Airway epithelial cell (primary cell): Measurements from ENCODE around the gene C1orf21. TPM values are rescaled to one million over a fixed set of nuclear protein-coding genes. Genes with fewer than 3 reads are reported as not detected.

ENCODE experiments used
- total RNA-seq: library from RNA; depleted of rRNA; stranded (reverse); fragments of >200 nt; gene quantifications from 2 replicates; pipeline ENCODE4 v1.2.3, GENCODE V29; 2015

C1orf21 gene, protein sequence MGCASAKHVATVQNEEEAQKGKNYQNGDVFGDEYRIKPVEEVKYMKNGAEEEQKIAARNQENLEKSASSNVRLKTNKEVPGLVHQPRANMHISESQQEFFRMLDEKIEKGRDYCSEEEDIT
- total RNA-seq, result 21.9 and 22.0 TPM in 2 replicates

DNA sequence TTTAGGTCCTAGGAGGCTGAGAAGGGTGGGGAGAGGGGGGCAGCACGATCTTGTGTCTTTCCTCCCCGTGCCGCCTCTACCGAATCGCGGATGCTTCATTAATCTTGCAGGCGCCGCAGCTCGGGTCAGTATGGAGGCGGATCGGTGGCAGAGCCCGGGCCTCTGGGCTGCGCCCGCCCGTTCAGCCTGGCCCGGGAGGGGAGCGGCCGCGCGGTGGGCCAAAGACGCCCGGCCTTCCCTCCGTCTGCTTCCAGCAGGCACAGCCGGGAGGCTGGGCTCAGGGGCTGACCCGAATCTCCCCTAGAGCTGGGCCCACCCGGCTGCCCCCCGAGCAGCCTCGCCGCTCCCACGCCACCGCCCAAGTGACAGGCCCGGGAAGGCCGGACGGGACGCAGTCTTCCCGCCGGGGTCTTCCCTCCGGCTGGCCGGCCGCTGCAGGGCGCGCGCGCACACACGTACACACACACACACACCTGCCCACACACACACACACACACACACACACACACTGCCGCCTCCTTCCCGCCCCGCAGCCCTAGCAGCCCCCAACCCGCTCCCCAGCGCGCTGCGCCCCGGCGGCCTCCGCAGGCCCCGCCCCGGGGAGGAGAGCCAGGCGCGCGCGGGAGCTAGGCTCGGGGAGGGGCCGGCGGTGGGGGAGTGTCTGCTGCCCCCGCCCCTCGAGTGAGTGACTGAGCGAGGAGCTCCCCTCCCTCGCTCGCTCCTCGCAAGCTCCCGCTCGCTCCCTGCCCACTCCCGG lies at the start of gene C1orf21:
Gene C1orf21, plus strand, starts transcription at position 718 of the 757 bp plus-strand sequence. CDS start 90,481 bp downstream, outside the sequence.

